Right lobe of liver (tissue), 6 donors: ENCODE data around the gene DVL2. TPM values are rescaled to one million over a fixed set of nuclear protein-coding genes. Genes with fewer than 3 reads are reported as not detected.
A peak's percentile ranks its signal among the peaks of the same experiment; 100 is the strongest.

Source experiments
- ATAC-seq, 4 donors: fragments of 200-7000 bp; cut with Tn5 transposase; one replicate each; pipeline ENCODE4 v1.9.1; 2020; ENCODE audit warnings: mild to moderate bottlenecking in 4 of 4, moderate library complexity in 4 of 4
- DNase-seq, 3 donors: peaks; one replicate each; pipeline ENCODE4 v3.0.0-alpha.2; 2020
- H3K27ac ChIP-seq, 3 donors: fragments of 200-600 bp; one replicate each; pipeline ENCODE4 v1.8.0; 2022
- H3K27me3 ChIP-seq, 2 donors: fragments of 200-600 bp; one replicate each; pipeline ENCODE4 v1.8.0; 2022
- H3K36me3 ChIP-seq, 4 donors: fragments of 200-600 bp; sonication (generic) in 1 of 4; one replicate each; pipeline versions ENCODE4 v1.5.1 to v1.8.0; 2017 to 2022; ENCODE audit warnings: control low read depth in 1 of 4
- H3K4me1 ChIP-seq, 4 donors: fragments of 200-600 bp; sonication (generic) in 1 of 4; one replicate each; pipeline versions ENCODE4 v1.5.1 to v1.8.0; 2017 to 2022; ENCODE audit warnings: control low read depth in 1 of 4
- H3K4me3 ChIP-seq, 3 donors: fragments of 200-600 bp; one replicate each; pipeline ENCODE4 v1.8.0; 2022
- H3K9me3 ChIP-seq, 4 donors: fragments of 200-600 bp; sonication (generic) in 1 of 4; one replicate each; pipeline versions ENCODE4 v1.5.1 to v1.8.0; 2017 to 2022; ENCODE audit warnings: control low read depth in 1 of 4
- CTCF ChIP-seq, 4 donors: fragments of 200-600 bp in 3 of 4; fragments of 450-650 bp in 1 of 4; IDR thresholded peaks; one replicate each; pipeline versions ENCODE4 v1.5.1 to v1.8.0; 2016 to 2022; ENCODE audit warnings: antibody characterized with exemption in 4 of 4, mild to moderate bottlenecking in 2 of 4
- POLR2A ChIP-seq: fragments of 450-650 bp; IDR thresholded peaks from one replicate; pipeline ENCODE4 v1.6.1; 2017; ENCODE audit warnings: antibody characterized with exemption, mild to moderate bottlenecking
- WGBS: methylation state at CpG from one replicate; pipeline ENCODE4 v1.1.6; 2018; ENCODE audit warnings: low coverage, low lambda C conversion rate; ENCODE audit not compliant: insufficient coverage; ENCODE audit errors: missing lambda C conversion rate; 5-methylcytosine and 5-hydroxymethylcytosine counted together
- intact Hi-C, 2 donors: fragments of 100-400 bp; cut with DNase I; formaldehyde crosslinking; loops; one replicate each; pipeline versions ENCODE4 v1.11.2 to v1.14.1; 2022
- total RNA-seq, 6 experiments: library from RNA; depleted of rRNA in 2 of 6; stranded (reverse); fragments of >200 nt in 2 of 6; fragmentation: NEBNext Ultra II Directional in 3 of 6; extraction: Animal tissue kit (Norgen Biotek cat#: 25700) in 3 of 6; gene quantifications; one replicate each; pipeline versions ENCODE4 v1.1.0 to v1.2.4, GENCODE V29; 2016 to 2023
- donor health status: DM: no; HTN: yes; CAD: no.
- donor health status: DM: no; HTN: no; CAD: no.
- donor health status: DM: no; HTN: no; CAD: no.
- donor health status: DM: no; HTN: yes; CAD: no.
- donor health status: DM: no; HTN: yes; CAD: no.

The DVL2 gene
- total RNA-seq, 6 experiments from 2014 or later: 9.6 to 13.5 (median 12.8) TPM

GRCh38 chr17:7228920-7229319 is 5.4 kb downstream of the DVL2 start:
- intact Hi-C loops: no loop called here
- DNase-seq (no peak), ATAC-seq (no peak)
- H3K4me1 ChIP-seq: peaks cover 0 to 29% (median 0%) of the 10 kb centered on the region in 4 donors
- no CpG with 5 or more reads among the region's 14 CpGs for WGBS
- no peak for TF ChIP-seq POLR2A
- TF ChIP-seq CTCF (IDR thresholded peaks at IDR 0.05): no peak
- H3K36me3 ChIP-seq: peaks cover 0 to 48% (median 20%) of the 10 kb centered on the region in 4 donors
- H3K9me3 ChIP-seq: no peaks in the 10 kb centered on the region
- no peak overlapping the region for H3K27ac ChIP-seq
- no peaks in the 10 kb centered on the region for H3K27me3 ChIP-seq
- no peak overlapping the region for H3K4me3 ChIP-seq

- DNase-seq (no peak), ATAC-seq (peak in 1 of 4 donors; percentile 5)
- TF ChIP-seq CTCF (IDR thresholded peaks at IDR 0.05): no peak
- no peak for TF ChIP-seq POLR2A
- Histone ChIP-seq H3K4me3 (no peak overlapping the region), H3K4me1 (peaks cover 0 to 31% (median 0%) of the 10 kb centered on the region in 4 donors), H3K27ac (no peak overlapping the region), H3K36me3 (peaks cover 0 to 66% (median 32%) of the 10 kb centered on the region in 4 donors), H3K9me3 (no peaks in the 10 kb centered on the region), H3K27me3 (no peaks in the 10 kb centered on the region)
- WGBS: 90% methylated on average over 7 of the region's 31 CpGs
- intact Hi-C loops: no loop called here
Observed at GRCh38 chr17:7226721-7227710, 7.3 kb downstream of the DVL2 start.

GRCh38 chr17:7225711-7226331 is 8.5 kb downstream of the DVL2 start:
- DNase-seq: no peak
- peak; percentile 5 for TF ChIP-seq POLR2A
- no peak for TF ChIP-seq CTCF (IDR thresholded peaks at IDR 0.05)
- Histone ChIP-seq H3K9me3 (no peaks in the 10 kb centered on the region), H3K4me3 (no peak overlapping the region), H3K27me3 (no peaks in the 10 kb centered on the region), H3K27ac (no peak overlapping the region), H3K36me3 (peaks cover 0 to 66% (median 38%) of the 10 kb centered on the region in 4 donors), H3K4me1 (peaks cover 0 to 36% (median 5%) of the 10 kb centered on the region in 4 donors)
- WGBS: 40% methylated on average over 1 of the region's 21 CpGs
- peak in 1 of 4 donors; percentile 1 for ATAC-seq
- intact Hi-C loops: no loop called here

- Histone ChIP-seq H3K4me3 (no peak overlapping the region), H3K36me3 (peaks cover 0 to 58% (median 36%) of the 10 kb centered on the region in 4 donors), H3K9me3 (no peaks in the 10 kb centered on the region), H3K27ac (no peak overlapping the region), H3K4me1 (peaks cover 0 to 40% (median 6%) of the 10 kb centered on the region in 4 donors), H3K27me3 (no peaks in the 10 kb centered on the region)
- 90% methylated on average over 2 of the region's 15 CpGs for WGBS
- DNase-seq (no peak), ATAC-seq (no peak)
- intact Hi-C loops: no loop called here
- no peak for TF ChIP-seq CTCF (IDR thresholded peaks at IDR 0.05)
- TF ChIP-seq POLR2A: no peak
Observed at GRCh38 chr17:7224661-7225111, 9.6 kb downstream of the DVL2 start.
